GM12874 (cell line): ENCODE data around the gene CILP.

Source experiments
- TF ChIP-seq, protein P1 (sequence below): IDR thresholded peaks from 2 replicates; pipeline ENCODE4 v1.5.1; 2011; ENCODE audit warnings: low read depth, mild to moderate bottlenecking, control low read depth, low read length, moderate library complexity; ENCODE audit not compliant: insufficient read depth

The CILP gene

DNA sequence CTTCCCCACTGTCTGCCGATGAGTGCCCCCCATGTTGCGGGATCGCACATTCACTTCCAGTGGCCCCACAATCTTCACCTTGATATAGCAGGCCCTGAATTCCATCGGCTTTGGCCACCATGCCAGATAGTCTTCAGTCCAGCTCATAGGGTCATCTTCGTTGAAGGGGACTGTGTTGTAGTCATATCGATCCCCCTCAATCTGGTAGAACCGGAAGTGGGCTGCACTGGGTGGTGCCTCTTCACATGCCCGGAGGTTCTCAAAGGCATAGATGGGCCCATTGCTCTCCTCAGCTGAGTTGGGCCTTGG is 14.0 kb downstream of the CILP start:
- TF ChIP-seq, protein P1, sequence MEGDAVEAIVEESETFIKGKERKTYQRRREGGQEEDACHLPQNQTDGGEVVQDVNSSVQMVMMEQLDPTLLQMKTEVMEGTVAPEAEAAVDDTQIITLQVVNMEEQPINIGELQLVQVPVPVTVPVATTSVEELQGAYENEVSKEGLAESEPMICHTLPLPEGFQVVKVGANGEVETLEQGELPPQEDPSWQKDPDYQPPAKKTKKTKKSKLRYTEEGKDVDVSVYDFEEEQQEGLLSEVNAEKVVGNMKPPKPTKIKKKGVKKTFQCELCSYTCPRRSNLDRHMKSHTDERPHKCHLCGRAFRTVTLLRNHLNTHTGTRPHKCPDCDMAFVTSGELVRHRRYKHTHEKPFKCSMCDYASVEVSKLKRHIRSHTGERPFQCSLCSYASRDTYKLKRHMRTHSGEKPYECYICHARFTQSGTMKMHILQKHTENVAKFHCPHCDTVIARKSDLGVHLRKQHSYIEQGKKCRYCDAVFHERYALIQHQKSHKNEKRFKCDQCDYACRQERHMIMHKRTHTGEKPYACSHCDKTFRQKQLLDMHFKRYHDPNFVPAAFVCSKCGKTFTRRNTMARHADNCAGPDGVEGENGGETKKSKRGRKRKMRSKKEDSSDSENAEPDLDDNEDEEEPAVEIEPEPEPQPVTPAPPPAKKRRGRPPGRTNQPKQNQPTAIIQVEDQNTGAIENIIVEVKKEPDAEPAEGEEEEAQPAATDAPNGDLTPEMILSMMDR: no peak

DNA sequence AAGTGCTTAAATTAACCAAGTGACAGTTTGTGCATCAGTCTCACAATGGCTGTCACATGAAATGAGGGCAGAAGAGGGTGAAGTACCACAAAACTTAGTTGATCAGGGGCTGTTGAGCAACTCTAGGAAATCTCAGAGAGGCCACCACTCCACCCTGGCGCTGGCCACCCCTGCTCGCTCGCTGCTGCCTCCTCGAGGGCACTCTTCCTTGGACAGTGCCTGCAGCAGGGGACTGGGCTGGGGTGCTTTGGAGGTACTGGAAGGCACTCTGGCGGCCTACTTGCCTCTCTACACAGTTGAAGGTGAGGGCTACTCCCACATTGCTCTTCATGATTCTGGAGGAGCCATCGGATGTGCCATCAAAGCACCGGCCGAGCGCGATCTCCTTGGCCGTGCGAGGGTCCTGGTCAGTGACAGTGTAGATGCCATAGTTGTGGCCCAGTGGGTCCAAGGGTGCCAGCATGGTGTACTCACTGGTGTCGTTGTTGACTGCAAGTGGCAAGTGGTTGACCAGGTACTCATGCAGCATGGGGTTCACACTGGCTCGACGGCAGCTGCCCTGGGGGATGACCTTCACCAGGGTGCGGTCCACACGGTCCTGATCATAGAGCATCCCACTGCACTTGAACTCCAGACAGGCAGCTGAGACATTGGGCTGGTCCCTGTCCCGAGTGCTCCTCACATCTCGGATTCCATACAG is 14.5 kb downstream of the CILP start:
- TF ChIP-seq, protein P1: no peak

DNA sequence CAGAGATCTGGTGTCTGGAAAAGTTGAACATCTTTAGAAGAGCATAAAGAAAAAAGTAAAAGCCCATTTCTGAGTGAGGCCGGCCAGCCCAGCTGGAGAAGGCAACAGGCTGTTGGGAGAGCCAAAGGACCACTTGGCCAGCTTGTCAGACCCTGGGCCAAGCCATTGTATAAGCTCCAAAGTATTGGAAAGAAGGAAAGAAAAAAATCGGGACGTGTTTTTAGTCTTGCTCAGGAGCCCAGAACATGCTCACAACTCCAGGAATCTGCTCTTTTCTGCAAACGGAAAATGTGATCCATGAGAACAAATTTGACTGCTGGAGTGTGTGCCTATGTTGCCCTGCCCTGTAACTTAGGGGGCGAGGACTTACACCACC is 15.7 kb downstream of the CILP start:
- TF ChIP-seq, protein P1: no peak

DNA sequence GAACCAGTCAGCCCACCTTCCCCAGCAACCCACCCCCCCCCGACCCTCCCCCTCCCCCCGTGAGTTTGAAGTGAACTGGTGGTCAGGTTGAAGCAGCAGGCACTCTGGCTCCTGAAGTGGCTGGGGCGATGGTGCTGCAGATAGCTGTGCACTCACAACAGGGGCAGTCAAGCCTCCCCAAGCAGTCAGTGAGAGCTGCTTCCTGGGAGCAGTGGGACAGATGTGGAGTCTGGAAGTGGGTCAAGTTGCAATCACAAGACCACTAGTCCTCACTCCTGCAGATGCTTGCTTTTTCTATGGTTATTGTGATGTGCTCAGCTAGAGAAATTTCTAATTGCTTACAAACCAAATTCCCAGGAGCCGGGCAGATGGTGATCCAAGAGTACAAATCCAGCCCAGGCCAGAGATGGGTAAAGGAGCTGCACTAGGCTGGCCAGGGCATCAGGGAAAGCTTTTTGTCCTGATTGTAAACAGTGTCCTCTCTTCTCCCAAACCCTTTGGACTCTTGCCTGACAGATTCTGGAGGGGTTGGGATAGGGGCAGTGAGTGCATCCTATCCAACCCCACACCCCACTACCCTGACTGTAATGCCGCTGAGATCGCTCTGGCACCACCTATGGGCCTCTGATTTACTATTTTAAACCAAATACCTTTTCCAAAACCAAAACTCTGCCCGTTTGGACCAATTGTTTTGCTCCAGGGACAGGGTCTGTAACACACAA is 16.3 kb downstream of the CILP start:
- TF ChIP-seq, protein P1: no peak

DNA sequence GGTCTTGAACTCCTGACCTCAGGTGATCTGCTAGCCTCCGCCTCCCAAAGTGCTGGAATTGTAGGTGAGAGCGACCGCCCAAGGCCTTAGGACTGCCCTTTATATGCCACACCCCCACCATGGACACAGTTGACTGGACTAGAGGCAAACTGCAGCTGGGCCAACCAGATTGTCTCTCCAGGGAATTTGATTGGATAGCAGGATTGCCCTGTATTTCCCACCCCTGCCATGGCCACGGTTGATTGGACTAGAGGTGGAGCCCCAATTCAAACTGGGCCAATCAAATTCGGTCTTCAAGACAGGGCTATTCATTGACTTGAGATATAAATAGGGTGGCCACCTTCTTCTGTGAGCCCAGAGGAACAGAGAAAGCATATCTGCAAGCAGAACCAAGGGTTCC is 19.3 kb downstream of the CILP start:
- TF ChIP-seq, protein P1: no peak

DNA sequence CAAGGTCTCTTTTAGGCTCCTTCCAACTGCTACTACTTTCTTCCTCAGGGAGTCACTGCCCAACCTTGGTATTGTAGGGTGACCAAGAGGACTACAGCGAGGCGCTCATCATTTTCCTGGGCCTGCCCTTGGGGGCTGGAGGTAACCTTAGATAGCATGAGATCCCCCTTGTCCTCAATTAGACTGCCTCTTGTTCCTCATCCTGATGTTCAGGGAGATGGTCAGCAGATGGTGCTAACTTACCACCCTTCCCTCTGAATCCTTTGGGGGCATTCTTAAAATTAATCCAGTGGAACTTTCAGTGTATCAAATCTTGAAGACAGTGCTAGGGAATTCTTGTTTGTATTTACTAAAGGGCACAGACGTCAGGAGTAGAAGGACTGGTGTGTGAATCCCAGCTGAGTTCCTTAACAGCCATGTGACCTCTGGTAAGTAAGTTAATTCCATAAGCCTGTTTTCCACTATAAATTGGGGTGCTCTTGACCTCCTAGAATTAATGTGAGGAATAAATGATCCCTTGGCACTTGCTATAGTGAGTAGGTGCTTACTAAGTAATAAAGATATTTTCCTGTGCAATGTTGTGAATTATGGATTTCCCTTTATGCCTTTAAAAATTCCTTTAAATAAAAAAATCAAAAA is 22.1 kb downstream of the CILP start:
- TF ChIP-seq, protein P1: peak; percentile 59

DNA sequence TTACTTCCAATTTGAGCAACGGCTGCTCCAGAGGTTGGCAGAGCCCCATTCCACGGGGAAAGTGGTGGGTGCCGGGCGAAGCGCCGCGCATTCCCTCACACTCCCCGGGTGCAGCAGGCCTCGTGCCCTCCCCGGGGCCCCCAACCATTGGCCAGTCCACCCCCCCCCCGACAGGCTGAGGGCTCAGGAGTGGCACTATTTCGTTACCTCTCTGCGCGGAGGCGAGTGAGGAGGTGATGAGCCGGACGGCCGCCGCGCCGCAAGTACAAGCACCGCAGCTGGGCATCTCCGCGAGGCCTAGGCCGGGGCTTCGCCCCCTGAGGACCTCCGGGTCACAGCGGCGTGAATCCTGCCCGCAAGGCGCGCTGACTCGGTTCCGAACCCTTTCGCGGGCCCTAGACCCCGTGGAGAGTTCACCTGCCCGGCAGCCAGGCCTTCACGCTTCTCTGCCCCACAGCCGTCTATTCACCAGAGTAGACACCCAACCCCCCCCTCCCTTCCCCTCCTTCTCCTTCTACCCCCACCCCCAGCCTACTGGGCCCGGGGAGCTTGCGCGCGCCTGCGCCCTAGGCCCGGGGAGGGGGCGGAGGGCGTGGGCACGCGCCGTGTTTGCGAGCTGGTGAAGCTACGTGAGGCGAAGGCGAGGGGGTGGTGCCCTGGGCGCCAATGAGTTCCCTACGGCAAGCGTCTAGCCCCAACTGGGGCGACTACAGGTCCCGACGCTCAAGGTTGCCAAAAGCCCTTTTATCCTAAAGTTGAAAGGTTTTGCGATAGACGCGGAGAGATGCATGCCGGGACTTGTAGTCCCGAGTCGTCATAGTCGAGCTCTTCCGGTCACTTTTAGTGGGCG is 26.2 kb downstream of the CILP start, which contains the start of gene CLPX:
CLPX (minus strand) TSS at position 475 of the 850 bp plus-strand sequence; CDS start at position 286, 189 bp downstream.
- TF ChIP-seq, protein P1: no peak
